CD1c-positive myeloid dendritic cell (primary cell): Measurements from ENCODE around the gene MBD2.
A peak's percentile ranks its signal among the peaks of the same experiment; 100 is the strongest.
"Not testable (repeated sequence)": the region's sequence is repeated elsewhere in the genome, so short reads cannot be mapped to it uniquely, and the experiment has no call there.

Experiments used
- DNase-seq: peaks from one replicate; pipeline ENCODE4 v3.0.0-alpha.2; 2016; ENCODE audit errors: extremely low spot score

Gene MBD2

GRCh38 chr18:54235871-54236270, 11.4 kb upstream of the MBD2 start:
- no peak for DNase-seq

- DNase-seq = no peak
Measured at GRCh38 chr18:54233747-54234146, 9.3 kb upstream of the MBD2 start.

- DNase-seq = no peak
Measured at GRCh38 chr18:54233228-54233625, 8.8 kb upstream of the MBD2 start.

- no peak for DNase-seq
Measured at GRCh38 chr18:54232485-54233227, 8.2 kb upstream of the MBD2 start.

GRCh38 chr18:54229421-54230059, 5.1 kb upstream of the MBD2 start:
- DNase-seq = no peak

GRCh38 chr18:54228364-54228763, 3.9 kb upstream of the MBD2 start:
- no peak for DNase-seq

- DNase-seq = peak; percentile 61
Measured at GRCh38 chr18:54223568-54224241, 764 bp downstream of the MBD2 start.

- peak; percentile 39 for DNase-seq
Measured at GRCh38 chr18:54222922-54223567, 1.4 kb downstream of the MBD2 start.

GRCh38 chr18:54220406-54220805, 4.1 kb downstream of the MBD2 start:
- no peak for DNase-seq

GRCh38 chr18:54218803-54219202, 5.7 kb downstream of the MBD2 start:
- DNase-seq = not testable (repeated sequence)

- DNase-seq = no peak
Measured at GRCh38 chr18:54218299-54218698, 6.2 kb downstream of the MBD2 start.

- no peak for DNase-seq
Measured at GRCh38 chr18:54217624-54218023, 6.8 kb downstream of the MBD2 start.

- DNase-seq = no peak
Measured at GRCh38 chr18:54215069-54215468, 9.4 kb downstream of the MBD2 start.

- DNase-seq = no peak
Measured at GRCh38 chr18:54210463-54210862, 14.0 kb downstream of the MBD2 start.

GRCh38 chr18:54209471-54210180, 14.8 kb downstream of the MBD2 start:
- DNase-seq = peak; percentile 48

GRCh38 chr18:54206447-54206846, 18.0 kb downstream of the MBD2 start:
- DNase-seq = no peak

GRCh38 chr18:54205959-54206358, 18.5 kb downstream of the MBD2 start:
- DNase-seq = no peak

- not testable (repeated sequence) for DNase-seq
Measured at GRCh38 chr18:54205448-54205847, 19.0 kb downstream of the MBD2 start.

GRCh38 chr18:54204883-54205282, 19.6 kb downstream of the MBD2 start:
- no peak for DNase-seq

- DNase-seq = no peak
Measured at GRCh38 chr18:54203914-54204313, 20.6 kb downstream of the MBD2 start.

- no peak for DNase-seq
Measured at GRCh38 chr18:54202851-54203250, 21.6 kb downstream of the MBD2 start.
